H9 (cell line): ENCODE data around the gene BSG. TPM values are rescaled to one million over a fixed set of nuclear protein-coding genes. Genes with fewer than 3 reads are reported as not detected.
A peak's percentile ranks its signal among the peaks of the same experiment; 100 is the strongest.

ENCODE experiments used
- DNase-seq: peaks from one replicate; pipeline ENCODE4 v3.0.0-alpha.2; 2017
- H2AFZ ChIP-seq: one replicate; pipeline ENCODE4 v1.6.1; 2013; ENCODE audit warnings: mild to moderate bottlenecking, low read length, control low read depth, moderate library complexity
- H2AK5ac ChIP-seq: 2 replicates; pipeline ENCODE4 v1.6.1; 2013; ENCODE audit warnings: low read length, control low read depth, mixed read lengths; ENCODE audit not compliant: insufficient read length
- H2BK120ac ChIP-seq: one replicate; pipeline ENCODE4 v1.6.1; 2013; ENCODE audit warnings: low read depth, mild to moderate bottlenecking, low read length, control low read depth, inconsistent platforms; ENCODE audit not compliant: poor library complexity, severe bottlenecking
- H2BK12ac ChIP-seq: 2 replicates; pipeline ENCODE4 v1.6.1; 2013; ENCODE audit warnings: low read length, control low read depth, mixed read lengths, low read depth; ENCODE audit not compliant: insufficient read length
- H2BK15ac ChIP-seq: 2 replicates; pipeline ENCODE4 v1.6.1; 2013; ENCODE audit warnings: low read depth, low read length, control low read depth
- H2BK20ac ChIP-seq: one replicate; pipeline ENCODE4 v1.6.1; 2013; ENCODE audit warnings: low read depth, mild to moderate bottlenecking, low read length, control low read depth, inconsistent platforms; ENCODE audit not compliant: poor library complexity, severe bottlenecking
- H2BK5ac ChIP-seq: 2 replicates; pipeline ENCODE4 v1.6.1; 2013; ENCODE audit warnings: low read length, control low read depth, mixed read lengths; ENCODE audit not compliant: insufficient read length
- H3K14ac ChIP-seq: 2 replicates; pipeline ENCODE4 v1.6.1; 2013; ENCODE audit warnings: low read length, control low read depth; ENCODE audit not compliant: insufficient read depth
- H3K18ac ChIP-seq: 2 replicates; pipeline ENCODE4 v1.6.1; 2013; ENCODE audit warnings: low read depth, mild to moderate bottlenecking, mixed read lengths, low read length, control low read depth; ENCODE audit not compliant: insufficient read length
- H3K23ac ChIP-seq: 2 replicates; pipeline ENCODE4 v1.6.1; 2013; ENCODE audit warnings: low read length, control low read depth, mixed read lengths, low read depth; ENCODE audit not compliant: insufficient read length
- H3K23me2 ChIP-seq: 2 replicates; pipeline ENCODE4 v1.6.1; 2013; ENCODE audit warnings: low read depth, mild to moderate bottlenecking, mixed read lengths, low read length, control low read depth; ENCODE audit not compliant: insufficient read length, poor library complexity, severe bottlenecking
- H3K27ac ChIP-seq: 2 replicates; pipeline ENCODE4 v1.5.1; 2013; ENCODE audit warnings: low read length, control low read depth, mixed read lengths, low read depth; ENCODE audit not compliant: insufficient read length
- H3K27me3 ChIP-seq: 2 replicates; pipeline ENCODE4 v1.6.1; 2013; ENCODE audit warnings: low read length, control low read depth, inconsistent platforms; ENCODE audit not compliant: insufficient read depth
- H3K4ac ChIP-seq: 2 replicates; pipeline ENCODE4 v1.6.1; 2013; ENCODE audit warnings: low read depth, mild to moderate bottlenecking, control low read depth, inconsistent platforms, low read length, moderate library complexity
- H3K4me1 ChIP-seq: 2 replicates; pipeline ENCODE4 v1.6.1; 2013; ENCODE audit warnings: low read length, control low read depth, inconsistent platforms; ENCODE audit not compliant: insufficient read depth
- H3K4me2 ChIP-seq: 2 replicates; pipeline ENCODE4 v1.6.1; 2013; ENCODE audit warnings: low read length, control low read depth, mixed read lengths; ENCODE audit not compliant: insufficient read length, insufficient read depth
- H3K56ac ChIP-seq: 2 replicates; pipeline ENCODE4 v1.6.1; 2013; ENCODE audit warnings: low read depth, mild to moderate bottlenecking, mixed read lengths, low read length, control low read depth; ENCODE audit not compliant: insufficient read length
- H3K79me1 ChIP-seq: 2 replicates; pipeline ENCODE4 v1.6.1; 2013; ENCODE audit warnings: low read depth, mild to moderate bottlenecking, moderate library complexity, low read length, control low read depth, inconsistent platforms; ENCODE audit not compliant: insufficient read depth, poor library complexity, severe bottlenecking
- H3K79me2 ChIP-seq: 2 replicates; pipeline ENCODE4 v1.6.1; 2013; ENCODE audit warnings: low read length, control low read depth, inconsistent platforms; ENCODE audit not compliant: insufficient read depth
- H3K9ac ChIP-seq: 2 replicates; pipeline ENCODE4 v1.6.1; 2013; ENCODE audit warnings: low read length, control low read depth, mixed read lengths; ENCODE audit not compliant: insufficient read length; ENCODE audit errors: extremely low read depth
- H3K9me3 ChIP-seq: one replicate; pipeline ENCODE4 v1.6.1; 2013; ENCODE audit warnings: low read depth, low read length, inconsistent platforms; ENCODE audit not compliant: control insufficient read depth
- H3T11ph ChIP-seq: one replicate; pipeline ENCODE4 v1.6.1; 2013; ENCODE audit warnings: mild to moderate bottlenecking, low read length, control low read depth, inconsistent platforms
- H4K20me1 ChIP-seq: one replicate; pipeline ENCODE4 v1.6.1; 2013; ENCODE audit not compliant: control insufficient read depth, insufficient read length, insufficient read depth
- H4K5ac ChIP-seq: 2 replicates; pipeline ENCODE4 v1.6.1; 2013; ENCODE audit warnings: low read depth, mild to moderate bottlenecking, mixed read lengths, low read length, control low read depth; ENCODE audit not compliant: insufficient read length
- H4K8ac ChIP-seq: replicated peaks from 2 replicates; pipeline ENCODE4 v1.6.1; 2013; ENCODE audit warnings: low read length, control low read depth, mixed read lengths, low read depth; ENCODE audit not compliant: insufficient read length
- H4K91ac ChIP-seq: 2 replicates; pipeline ENCODE4 v1.6.1; 2013; ENCODE audit warnings: low read depth, mild to moderate bottlenecking, moderate library complexity, mixed read lengths, low read length, control low read depth; ENCODE audit not compliant: insufficient read length
- H3K27ac Mint-ChIP-seq, 3 experiments: 2 replicates in 2 of 3; 3 replicates in 1 of 3; pipeline ENCODE4 v1.8.0; 2020 to 2021; ENCODE audit warnings: mixed read lengths in 3 of 3, mild to moderate bottlenecking in 1 of 3, moderate library complexity in 1 of 3
- H3K27me3 Mint-ChIP-seq: 2 replicates; pipeline ENCODE4 v1.8.0; 2021; ENCODE audit warnings: low read depth, mild to moderate bottlenecking, moderate library complexity, mixed read lengths
- H3K36me3 Mint-ChIP-seq, 3 experiments: 2 replicates in 2 of 3; 3 replicates in 1 of 3; pipeline ENCODE4 v1.8.0; 2020 to 2021; ENCODE audit warnings: low read depth in 3 of 3, mixed read lengths in 3 of 3; ENCODE audit not compliant: insufficient read depth in 1 of 3
- H3K4me1 Mint-ChIP-seq, 2 experiments: 2 replicates each; pipeline ENCODE4 v1.8.0; 2020; ENCODE audit warnings: mixed read lengths in 2 of 2
- H3K4me3 Mint-ChIP-seq, 2 experiments: 2 replicates in 1 of 2; 3 replicates in 1 of 2; pipeline ENCODE4 v1.8.0; 2020 to 2021; ENCODE audit warnings: mild to moderate bottlenecking in 2 of 2, mixed read lengths in 2 of 2, moderate library complexity in 1 of 2
- H3K9me3 Mint-ChIP-seq, 2 experiments: 2 replicates in 1 of 2; 3 replicates in 1 of 2; pipeline ENCODE4 v1.8.0; 2020; ENCODE audit warnings: mild to moderate bottlenecking in 2 of 2, mixed read lengths in 2 of 2, moderate library complexity in 1 of 2
- CTCF ChIP-seq: fragments of 200-600 bp; sonication (generic); conservative IDR thresholded peaks from 3 replicates; pipeline ENCODE4 v1.8.0; 2021; ENCODE audit warnings: antibody characterized with exemption, mild to moderate bottlenecking
- WGBS: extraction: QIAGEN DNeasy Blood & Tissue Kit; methylation state at CpG from one replicate; pipeline ENCODE4 v1.1.7; 2013; ENCODE audit warnings: missing lambda C conversion rate, low lambda C conversion rate, mixed read lengths; ENCODE audit not compliant: insufficient read length; ENCODE audit errors: extremely low coverage; 5-methylcytosine and 5-hydroxymethylcytosine counted together
- total RNA-seq: library from RNA; stranded (reverse); gene quantifications from 2 replicates; pipeline ENCODE4 v1.2.1, GENCODE V29; 2021

Gene BSG
- total RNA-seq, 1 experiment from 2014 or later: 715 TPM

- H3K18ac ChIP-seq: no peak overlapping the region
- no peak for DNase-seq
- Mint-ChIP-seq H3K9me3 (no peaks in the 10 kb centered on the region), H3K4me3 (peak overlapping the region; percentile 44 to 59; a peak in 3 of 5 replicates), H3K36me3 (no peaks in the 10 kb centered on the region), H3K27me3 (peaks cover 52% of the 10 kb centered on the region), H3K27ac (no peak overlapping the region), H3K4me1 (peaks cover 2 to 8% of the 10 kb centered on the region in 2 experiments; a peak in 1 of 4 replicates)
- H4K20me1 ChIP-seq: peaks cover 3% of the 10 kb centered on the region
- no peak overlapping the region for H4K8ac ChIP-seq
- H3K23ac ChIP-seq: no peak overlapping the region
- no peaks in the 10 kb centered on the region for H3K23me2 ChIP-seq
- H3K79me2 ChIP-seq: no peaks in the 10 kb centered on the region
- H2BK15ac ChIP-seq: no peak overlapping the region
- H3K9me3 ChIP-seq: no peaks in the 10 kb centered on the region
- no peaks in the 10 kb centered on the region for H3K4me1 ChIP-seq
- H2BK120ac ChIP-seq: no peak overlapping the region
- no peak overlapping the region for H2BK20ac ChIP-seq
- H2AK5ac ChIP-seq: no peak overlapping the region
- no peak overlapping the region for H4K5ac ChIP-seq
- H3K27ac ChIP-seq: no peak overlapping the region
- no peak for TF ChIP-seq CTCF
- H3K4ac ChIP-seq: no peak overlapping the region
- H3K56ac ChIP-seq: no peak overlapping the region
- no peak overlapping the region for H2BK12ac ChIP-seq
- no peak overlapping the region for H3K14ac ChIP-seq
- H2AFZ ChIP-seq: no peak overlapping the region
- H2BK5ac ChIP-seq: no peak overlapping the region
- H3K9ac ChIP-seq: no peak overlapping the region
- peaks cover 12% of the 10 kb centered on the region; the same call in 1 of the 2 replicates for H3K27me3 ChIP-seq
- no CpG with 5 or more reads among the region's 50 CpGs for WGBS
- no peak overlapping the region for H4K91ac ChIP-seq
- H3K4me2 ChIP-seq: no peak overlapping the region
- H3K79me1 ChIP-seq: no peaks in the 10 kb centered on the region
- H3T11ph ChIP-seq: no peak overlapping the region
Observed at GRCh38 chr19:590396-590745, 18.0 kb downstream of the BSG start.
